Esophagus (tissue), 2 donors: ENCODE data around the gene DDX25. TPM values are rescaled to one million over a fixed set of nuclear protein-coding genes. Genes with fewer than 3 reads are reported as not detected.
"Not testable (repeated sequence)": the region's sequence is repeated elsewhere in the genome, so short reads cannot be mapped to it uniquely, and the experiment has no call there.

Source experiments
- H3K27ac ChIP-seq, 2 donors: one replicate each; pipeline ENCODE4 v1.5.1; 2013; ENCODE audit warnings: low read depth in 2 of 2, mild to moderate bottlenecking in 2 of 2, inconsistent platforms in 1 of 2, low read length in 1 of 2, moderate library complexity in 1 of 2
- H3K27me3 ChIP-seq, 2 donors: one replicate each; pipeline ENCODE4 v1.6.1; 2013; ENCODE audit warnings: low read length in 2 of 2, control low read depth in 1 of 2, mild to moderate bottlenecking in 1 of 2; ENCODE audit not compliant: insufficient read depth in 2 of 2, control insufficient read depth in 1 of 2
- H3K36me3 ChIP-seq, 2 donors: one replicate each; pipeline ENCODE4 v1.6.1; 2013; ENCODE audit warnings: low read length in 1 of 2; ENCODE audit not compliant: control insufficient read depth in 2 of 2, insufficient read depth in 2 of 2
- H3K4me1 ChIP-seq, 2 donors: one replicate each; pipeline ENCODE4 v1.6.1; 2013; ENCODE audit warnings: low read length in 1 of 2; ENCODE audit not compliant: control insufficient read depth in 2 of 2, insufficient read depth in 2 of 2
- H3K4me3 ChIP-seq, 2 donors: one replicate each; pipeline ENCODE4 v1.5.1; 2013; ENCODE audit warnings: low read length in 2 of 2, mild to moderate bottlenecking in 2 of 2, low read depth in 1 of 2, moderate library complexity in 1 of 2
- H3K9me3 ChIP-seq, 2 donors: one replicate each; pipeline ENCODE4 v1.6.1; 2013; ENCODE audit warnings: mild to moderate bottlenecking in 2 of 2, low read depth in 1 of 2, low read length in 1 of 2, moderate library complexity in 1 of 2; ENCODE audit not compliant: control insufficient read depth in 2 of 2, insufficient read depth in 1 of 2
- WGBS, 2 donors: extraction: QIAGEN DNeasy Blood & Tissue Kit; methylation state at CpG; one replicate each; pipeline ENCODE4 v1.1.7; 2013; 5-methylcytosine and 5-hydroxymethylcytosine counted together
- polyA plus RNA-seq, 2 donors: library from polyadenylated mRNA; stranded (reverse); fragments of 200-250 nt; gene quantifications; one replicate each; pipeline ENCODE4 v1.2.3, GENCODE V29; 2013
- donor health status: healthy with polysubstance abuse.
- donor health status: Bipolar disorder and iron deficiency.

The DDX25 gene
- polyA plus RNA-seq: under 1 TPM; 0.14 to 0.27 TPM

DNA sequence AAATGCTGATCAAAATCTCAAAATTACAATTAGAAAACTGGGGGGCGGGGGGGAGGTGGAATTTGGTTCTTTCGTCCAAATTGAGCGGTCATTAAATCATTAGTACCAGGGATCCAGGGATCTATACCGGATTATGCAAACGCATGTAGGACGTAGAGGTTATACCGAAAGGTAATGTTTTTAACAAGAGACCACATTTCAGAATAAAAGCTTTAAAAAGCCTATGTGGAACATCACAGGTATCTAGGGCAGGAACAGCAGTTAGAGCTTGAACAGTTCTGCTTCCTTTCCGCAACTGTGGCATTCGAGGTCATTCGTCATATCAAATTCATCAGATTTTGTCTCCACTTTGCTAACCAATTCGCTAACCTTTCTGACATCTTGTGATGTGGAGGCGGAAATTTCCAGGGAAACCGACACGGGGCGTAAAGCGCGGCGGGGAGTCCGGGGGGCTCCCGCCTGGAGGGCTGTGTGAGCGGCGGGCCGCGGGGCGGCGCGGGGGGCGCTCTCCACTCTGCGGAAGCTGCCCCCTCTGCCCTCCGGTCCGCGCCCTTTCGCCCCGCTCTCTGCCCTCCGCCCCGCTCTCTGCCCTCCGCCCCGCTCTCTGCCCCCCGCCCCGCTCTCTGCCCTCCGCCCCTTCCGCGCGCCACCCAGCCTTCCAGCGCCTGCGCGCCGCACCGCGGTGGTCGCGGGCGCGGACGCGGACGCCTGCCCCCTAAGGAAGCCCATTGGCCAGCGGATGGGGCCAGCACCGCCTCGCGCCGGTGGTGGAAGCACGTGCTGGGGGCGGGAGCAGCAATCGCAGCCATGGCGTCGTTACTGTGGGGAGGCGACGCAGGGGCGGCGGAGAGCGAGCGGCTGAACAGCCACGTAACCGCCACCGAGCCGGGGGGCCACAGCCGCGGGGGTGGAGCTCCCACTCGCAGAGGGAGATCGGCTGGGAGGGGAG is at the start of gene DDX25:
DDX25 (plus strand) TSS at position 798 of the 949 bp plus-strand sequence; CDS start at position 808, 10 bp downstream.
- Histone ChIP-seq H3K27me3 (peaks cover 0 to 3% of the 10 kb centered on the region in 2 donors), H3K9me3 (no peaks in the 10 kb centered on the region), H3K27ac (no peak within 1 kb of the TSS), H3K4me1 (peaks cover 4% of the 10 kb centered on the region in 2 donors), H3K4me3 (peak within 1 kb of the TSS; percentile 25 to 87), H3K36me3 (no peaks in the 10 kb centered on the region)
- WGBS, 2 donors: 4 to 6% methylated on average over 67 to 81 of the region's 81 CpGs

DNA sequence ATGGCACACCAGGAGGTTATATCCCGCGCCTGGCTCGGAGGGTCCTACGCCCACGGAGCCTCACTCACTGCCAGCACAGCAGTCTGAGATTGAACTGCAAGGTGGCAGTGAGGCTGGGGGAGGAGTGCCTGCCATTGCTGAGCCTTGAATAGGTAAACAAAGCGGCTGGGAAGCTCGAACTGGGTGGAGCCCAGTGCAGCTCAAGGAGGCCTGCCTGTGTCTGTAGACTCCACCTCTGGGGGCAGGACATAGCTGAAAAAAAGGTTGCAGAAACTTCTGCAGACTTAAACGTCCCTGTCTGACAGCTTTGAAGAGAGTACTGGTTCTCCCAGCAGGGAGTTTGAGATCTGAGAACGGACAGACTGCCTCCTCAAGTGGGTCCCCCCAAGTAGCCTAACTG is 46.6 kb upstream of the DDX25 start:
- not testable (repeated sequence) for H3K4me1 ChIP-seq, H3K36me3 ChIP-seq, H3K27ac ChIP-seq, H3K4me3 ChIP-seq, H3K27me3 ChIP-seq, H3K9me3 ChIP-seq
- 77 to 87% methylated on average over 9 of the region's 9 CpGs for WGBS, 2 donors

DNA sequence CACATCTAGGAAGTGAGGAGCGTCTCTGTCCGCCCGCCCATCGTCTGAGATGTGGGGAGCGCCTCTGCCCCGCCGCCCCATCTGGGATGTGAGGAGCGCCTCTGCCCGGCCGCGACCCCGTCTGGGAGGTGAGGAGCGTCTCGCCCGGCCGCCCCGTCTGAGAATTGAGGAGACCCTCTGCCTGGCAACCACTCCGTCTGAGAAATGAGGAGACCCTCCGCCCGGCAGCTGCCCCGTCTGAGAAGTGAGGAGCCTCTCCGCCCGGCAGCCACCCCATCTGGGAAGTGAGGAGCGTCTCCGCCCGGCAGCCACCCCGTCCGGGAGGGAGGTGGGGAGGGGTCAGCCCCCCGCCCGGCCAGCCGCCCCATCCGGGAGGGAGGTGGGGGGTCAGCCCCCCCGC is 41.5 kb upstream of the DDX25 start:
- not testable (repeated sequence) for H3K4me1 ChIP-seq, H3K27me3 ChIP-seq, H3K9me3 ChIP-seq, H3K4me3 ChIP-seq, H3K27ac ChIP-seq, H3K36me3 ChIP-seq
- WGBS, 2 donors: 94 to 95% methylated on average over 13 to 33 of the region's 33 CpGs

DNA sequence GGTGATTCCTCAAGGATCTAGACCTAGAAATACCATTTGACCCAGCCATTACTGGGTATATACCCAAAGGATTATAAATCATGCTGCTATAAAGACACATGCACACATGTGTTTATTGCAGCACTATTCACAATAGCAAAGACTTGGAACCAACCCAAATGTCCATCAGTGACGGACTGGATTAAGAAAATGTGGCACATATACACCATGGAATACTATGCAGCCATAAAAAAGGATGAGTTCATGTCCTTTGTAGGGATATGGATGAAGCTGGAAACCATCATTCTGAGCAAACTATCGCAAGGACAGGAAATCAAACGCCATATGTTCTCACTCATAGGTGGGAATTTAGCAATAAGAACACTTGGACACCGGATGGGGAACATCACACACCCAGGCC is 39.0 kb upstream of the DDX25 start:
- 87 to 95% methylated on average over 4 of the region's 4 CpGs for WGBS, 2 donors
- not testable (repeated sequence) for H3K9me3 ChIP-seq, H3K36me3 ChIP-seq, H3K27ac ChIP-seq, H3K4me3 ChIP-seq, H3K4me1 ChIP-seq, H3K27me3 ChIP-seq

DNA sequence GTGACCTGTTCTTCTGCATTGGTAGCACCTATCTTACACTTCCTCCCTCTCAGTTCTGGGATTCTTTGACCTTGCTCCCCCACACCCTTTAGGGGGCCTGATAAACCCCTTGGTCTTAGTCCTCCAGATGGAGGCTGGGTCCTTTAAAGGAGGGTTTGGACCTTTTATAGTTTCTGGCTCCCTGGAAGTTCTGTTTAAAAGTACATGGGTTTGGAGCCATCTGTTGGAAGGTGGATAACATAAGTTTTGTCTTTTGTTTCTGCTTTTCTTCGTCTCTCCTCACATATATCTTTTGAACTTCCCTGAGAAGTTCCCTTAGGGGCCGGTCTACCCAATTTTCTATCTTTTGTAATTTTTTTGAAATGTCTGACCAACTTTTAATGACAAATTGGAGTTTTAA is 34.8 kb upstream of the DDX25 start:
- no peaks in the 10 kb centered on the region for H3K27me3 ChIP-seq
- H3K36me3 ChIP-seq: no peaks in the 10 kb centered on the region
- peaks cover 0 to 3% of the 10 kb centered on the region in 2 donors for H3K9me3 ChIP-seq
- H3K4me1 ChIP-seq: no peaks in the 10 kb centered on the region
- no peak overlapping the region for H3K27ac ChIP-seq
- H3K4me3 ChIP-seq: no peak overlapping the region
- WGBS, 2 donors: 70 to 78% methylated on average over 2 of the region's 2 CpGs

DNA sequence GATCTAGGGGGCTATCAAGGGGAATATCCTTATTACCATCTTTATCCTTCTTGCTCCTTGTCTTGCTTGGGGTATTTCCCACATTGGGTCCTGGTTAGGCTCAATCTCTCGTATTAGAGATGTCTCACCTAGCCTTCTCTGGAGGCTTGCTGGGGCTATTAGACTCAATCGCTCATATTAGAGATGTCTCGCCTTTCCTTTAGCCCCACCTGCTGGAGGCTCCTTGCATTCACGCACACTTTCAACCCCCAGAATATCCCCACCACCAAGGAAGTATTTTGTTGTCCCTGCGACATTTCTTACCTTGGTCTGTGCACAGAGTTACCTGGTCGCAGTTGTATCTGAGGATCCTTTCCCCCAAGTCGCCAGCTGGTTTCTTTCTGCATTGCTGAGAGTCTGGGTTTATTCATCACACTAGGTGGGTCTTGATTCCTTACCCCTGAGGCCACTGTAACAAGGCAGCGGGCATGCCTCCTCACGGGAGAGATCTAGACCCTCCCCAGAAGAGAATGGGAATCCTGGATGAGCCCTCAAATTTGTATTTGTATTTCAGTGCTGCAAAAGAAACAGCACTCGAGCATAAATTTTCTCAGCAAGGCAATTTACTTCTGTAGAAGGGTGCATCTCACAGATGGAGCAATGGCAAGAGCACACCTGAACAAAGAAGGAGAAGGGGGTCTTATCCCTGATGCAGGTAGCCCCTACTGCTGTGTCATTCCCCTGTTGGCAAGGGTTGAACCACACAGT is 32.7 kb upstream of the DDX25 start:
- WGBS, 2 donors: 78 to 83% methylated on average over 10 of the region's 10 CpGs

DNA sequence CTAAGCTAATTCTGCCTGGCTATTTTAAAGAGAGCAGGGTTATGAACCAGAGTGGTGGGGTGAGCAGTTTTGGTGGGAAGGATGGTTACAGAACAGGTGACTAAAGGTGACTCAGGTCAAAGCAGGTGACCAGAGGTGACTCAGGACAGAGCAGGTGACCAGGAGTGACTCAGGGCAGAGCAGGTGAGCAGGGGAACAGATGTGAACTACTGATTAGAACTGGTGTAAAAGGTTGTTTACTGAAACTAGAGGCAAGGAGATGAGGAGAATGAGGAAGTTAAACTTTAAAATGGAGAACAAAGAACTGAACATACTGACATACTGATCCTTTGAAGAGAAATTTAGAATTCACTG is 32.2 kb upstream of the DDX25 start:
- Histone ChIP-seq H3K4me1 (no peaks in the 10 kb centered on the region), H3K9me3 (peaks cover 0 to under 1% of the 10 kb centered on the region in 2 donors), H3K4me3 (no peak overlapping the region), H3K36me3 (no peaks in the 10 kb centered on the region), H3K27ac (no peak overlapping the region), H3K27me3 (no peaks in the 10 kb centered on the region)

More for the DNA sequence above, 32.7 kb upstream of the DDX25 start:
- no peak overlapping the region for H3K4me3 ChIP-seq
- H3K27me3 ChIP-seq: no peaks in the 10 kb centered on the region
- peaks cover 0 to 3% of the 10 kb centered on the region in 2 donors for H3K9me3 ChIP-seq
- H3K27ac ChIP-seq: no peak overlapping the region
- H3K4me1 ChIP-seq: no peaks in the 10 kb centered on the region
- H3K36me3 ChIP-seq: no peaks in the 10 kb centered on the region

DNA sequence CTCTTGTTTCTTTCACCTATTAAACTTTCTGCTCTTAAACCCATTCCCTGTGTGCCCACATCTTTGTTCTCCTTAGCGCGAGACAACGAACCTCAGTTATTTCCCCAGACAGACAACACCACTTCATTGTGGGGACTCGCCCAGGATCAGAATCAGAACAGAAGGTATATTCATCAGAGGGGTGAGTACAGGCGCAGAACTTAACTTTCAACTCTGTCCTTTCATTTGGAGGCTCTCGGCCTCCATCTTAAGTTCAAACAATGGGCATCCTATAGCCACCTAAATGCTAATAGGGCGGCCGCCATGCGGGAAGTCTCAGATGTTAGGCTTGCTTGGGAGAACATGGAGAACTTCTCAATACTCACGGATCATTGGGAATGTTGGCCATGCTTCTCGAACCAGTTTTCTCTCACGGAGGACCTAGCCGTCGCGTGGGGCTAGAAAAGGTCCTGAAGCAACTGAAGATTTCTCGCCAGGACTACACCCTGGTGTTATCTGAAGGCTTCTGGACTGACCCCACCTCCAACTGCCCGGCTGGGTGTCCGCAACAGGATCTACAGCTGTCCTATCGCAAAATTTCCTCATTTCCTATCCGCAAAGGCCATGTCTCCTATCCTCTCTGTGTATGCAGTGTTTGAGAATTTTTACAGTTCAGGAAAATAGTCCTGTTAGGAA is 30.3 kb upstream of the DDX25 start:
- H3K4me1 ChIP-seq: no peaks in the 10 kb centered on the region
- no peak overlapping the region for H3K4me3 ChIP-seq
- H3K36me3 ChIP-seq: no peaks in the 10 kb centered on the region
- H3K9me3 ChIP-seq: no peaks in the 10 kb centered on the region
- no peak overlapping the region for H3K27ac ChIP-seq
- H3K27me3 ChIP-seq: no peaks in the 10 kb centered on the region
- 81 to 87% methylated on average over 20 of the region's 20 CpGs for WGBS, 2 donors

DNA sequence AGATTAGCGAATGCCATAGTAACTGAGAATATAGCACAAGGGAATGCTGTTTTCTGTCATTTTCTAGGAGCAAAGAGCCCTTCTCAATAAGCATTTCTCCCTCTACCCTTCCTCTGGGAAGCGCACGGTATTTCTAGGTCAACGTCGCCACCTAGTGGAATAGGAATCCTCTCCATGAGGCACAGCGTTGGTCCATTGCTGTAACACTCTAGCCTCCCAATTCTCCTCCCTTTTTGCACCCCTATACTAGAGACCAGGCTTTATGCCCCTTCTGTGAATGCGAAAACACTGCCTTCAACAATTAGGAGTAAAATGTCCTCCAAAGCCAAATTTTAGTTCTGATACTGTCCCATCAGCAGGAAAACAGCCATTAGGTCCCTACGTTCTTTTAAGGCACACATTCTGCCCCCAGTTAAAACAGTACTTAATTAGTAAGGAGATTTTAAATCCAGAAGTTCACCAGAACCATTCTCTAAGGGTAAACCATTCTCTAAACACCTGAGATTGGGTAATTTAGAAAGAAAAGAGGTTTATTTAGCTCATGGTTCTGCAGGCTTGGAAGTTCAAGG is 29.7 kb upstream of the DDX25 start:
- WGBS, 2 donors: 11 to 15% methylated on average over 8 of the region's 8 CpGs
- H3K27ac ChIP-seq: no peak overlapping the region

More for the DNA sequence above, 29.7 kb upstream of the DDX25 start:
- Histone ChIP-seq H3K27me3 (no peaks in the 10 kb centered on the region), H3K36me3 (no peaks in the 10 kb centered on the region), H3K4me1 (no peaks in the 10 kb centered on the region), H3K9me3 (no peaks in the 10 kb centered on the region), H3K4me3 (no peak overlapping the region)
